Fibroblast of lung (primary cell): ENCODE measurements around the gene CEP120. TPM values are rescaled to one million over a fixed set of nuclear protein-coding genes. Genes with fewer than 3 reads are reported as not detected.

Experiments
- DNase-seq, 2 donors: peaks; one replicate each; pipeline versions ENCODE4 v3.0.0 to v3.0.0-alpha.2; 2010; ENCODE audit warnings: low read depth in 2 of 2
- H2AFZ ChIP-seq: 2 replicates; pipeline ENCODE4 v1.5.1; 2012; ENCODE audit warnings: low read length, control low read depth, inconsistent platforms
- H3K27ac ChIP-seq: 2 replicates; pipeline ENCODE4 v1.5.1; 2011; ENCODE audit warnings: low read length, control low read depth; ENCODE audit not compliant: insufficient read depth
- H3K27me3 ChIP-seq: 2 replicates; pipeline ENCODE4 v1.5.1; 2011; ENCODE audit warnings: mild to moderate bottlenecking, low read length; ENCODE audit not compliant: control insufficient read depth, insufficient read depth
- H3K36me3 ChIP-seq: 2 replicates; pipeline ENCODE4 v1.5.1; 2011; ENCODE audit warnings: low read length; ENCODE audit not compliant: control insufficient read depth, insufficient read depth
- H3K4me1 ChIP-seq: 2 replicates; pipeline ENCODE4 v1.5.1; 2011; ENCODE audit warnings: low read length; ENCODE audit not compliant: control insufficient read depth, insufficient read depth; ENCODE audit errors: extremely low read depth
- H3K4me2 ChIP-seq: 2 replicates; pipeline ENCODE4 v1.5.1; 2011; ENCODE audit warnings: low read length, control low read depth; ENCODE audit not compliant: insufficient read depth; ENCODE audit errors: extremely low read depth
- H3K4me3 ChIP-seq, 4 experiments: fragments of 200-600 bp in 1 of 4; sonication (generic) in 1 of 4; replicated peaks in 1 of 4; 2 replicates each; pipeline ENCODE4 v1.5.1; 2011 to 2016; ENCODE audit warnings: low read length in 4 of 4, low read depth in 3 of 4, mild to moderate bottlenecking in 3 of 4, control low read depth in 2 of 4, inconsistent platforms in 1 of 4, mixed read lengths in 1 of 4; ENCODE audit not compliant: insufficient read depth in 1 of 4; ENCODE audit errors: control extremely low read depth in 1 of 4
- H3K79me2 ChIP-seq: 2 replicates; pipeline ENCODE4 v1.5.1; 2012; ENCODE audit warnings: mild to moderate bottlenecking, low read length, inconsistent platforms; ENCODE audit not compliant: control insufficient read depth, insufficient read depth
- H3K9ac ChIP-seq: 2 replicates; pipeline ENCODE4 v1.5.1; 2011; ENCODE audit warnings: mild to moderate bottlenecking, low read length, control low read depth; ENCODE audit not compliant: insufficient read depth
- H3K9me3 ChIP-seq: 2 replicates; pipeline ENCODE4 v1.5.1; 2012; ENCODE audit warnings: low read depth, low read length; ENCODE audit not compliant: control insufficient read depth, insufficient read depth
- H4K20me1 ChIP-seq: 2 replicates; pipeline ENCODE4 v1.5.1; 2011; ENCODE audit warnings: low read length; ENCODE audit not compliant: control insufficient read depth, insufficient read depth; ENCODE audit errors: extremely low read depth
- EZH2 ChIP-seq: IDR thresholded peaks from 2 replicates; pipeline ENCODE4 v1.5.1; 2012; ENCODE audit warnings: low read length, control low read depth, mild to moderate bottlenecking; ENCODE audit errors: missing control alignments
- polyA plus RNA-seq, 2 donors: library from polyadenylated mRNA; depleted of rRNA in 1 of 2; stranded (reverse) in 1 of 2; unstranded in 1 of 2; fragments of >200 nt; gene quantifications; 2 replicates each; pipeline ENCODE4 v1.2.1, GENCODE V29; 2011 to 2012; ENCODE audit warnings: missing spikeins in 1 of 2
- total RNA-seq: library from RNA; depleted of rRNA; stranded (reverse); fragments of >200 nt; gene quantifications from 2 replicates; pipeline ENCODE4 v1.2.1, GENCODE V29; 2014
- TF ChIP-seq, protein P1 (sequence below), 2 donors: IDR thresholded peaks in 1 of 2; conservative IDR thresholded peaks in 1 of 2; 1 replicate in 1 of 2; 2 replicates in 1 of 2; pipeline ENCODE4 v1.5.1; 2011 to 2012; ENCODE audit warnings: low read length in 2 of 2, control low read depth in 1 of 2, inconsistent platforms in 1 of 2, low read depth in 1 of 2, mild to moderate bottlenecking in 1 of 2

CEP120 gene
- total and polyA plus RNA-seq, 2 donors (not counting 1 experiment from before 2014, with no cell fraction given), result 14.8 to 22.3 TPM

GRCh38 chr5:123387313-123387712, 35.9 kb downstream of the CEP120 start:
- Histone ChIP-seq H2AFZ (no peak overlapping the region), H3K36me3 (peaks cover 3% of the 10 kb centered on the region), H3K4me2 (no peak overlapping the region), H4K20me1 (no peaks in the 10 kb centered on the region), H3K9ac (no peak overlapping the region), H3K4me1 (no peaks in the 10 kb centered on the region), H3K79me2 (no peaks in the 10 kb centered on the region), H3K27ac (no peak overlapping the region), H3K4me3 (no peak overlapping the region), H3K9me3 (no peaks in the 10 kb centered on the region), H3K27me3 (no peaks in the 10 kb centered on the region)
- DNase-seq, result peak in 1 of 2 donors; percentile 55
- TF ChIP-seq, protein P1, sequence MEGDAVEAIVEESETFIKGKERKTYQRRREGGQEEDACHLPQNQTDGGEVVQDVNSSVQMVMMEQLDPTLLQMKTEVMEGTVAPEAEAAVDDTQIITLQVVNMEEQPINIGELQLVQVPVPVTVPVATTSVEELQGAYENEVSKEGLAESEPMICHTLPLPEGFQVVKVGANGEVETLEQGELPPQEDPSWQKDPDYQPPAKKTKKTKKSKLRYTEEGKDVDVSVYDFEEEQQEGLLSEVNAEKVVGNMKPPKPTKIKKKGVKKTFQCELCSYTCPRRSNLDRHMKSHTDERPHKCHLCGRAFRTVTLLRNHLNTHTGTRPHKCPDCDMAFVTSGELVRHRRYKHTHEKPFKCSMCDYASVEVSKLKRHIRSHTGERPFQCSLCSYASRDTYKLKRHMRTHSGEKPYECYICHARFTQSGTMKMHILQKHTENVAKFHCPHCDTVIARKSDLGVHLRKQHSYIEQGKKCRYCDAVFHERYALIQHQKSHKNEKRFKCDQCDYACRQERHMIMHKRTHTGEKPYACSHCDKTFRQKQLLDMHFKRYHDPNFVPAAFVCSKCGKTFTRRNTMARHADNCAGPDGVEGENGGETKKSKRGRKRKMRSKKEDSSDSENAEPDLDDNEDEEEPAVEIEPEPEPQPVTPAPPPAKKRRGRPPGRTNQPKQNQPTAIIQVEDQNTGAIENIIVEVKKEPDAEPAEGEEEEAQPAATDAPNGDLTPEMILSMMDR (conservative IDR thresholded peaks at IDR 0.05 in 1 of 2, IDR thresholded peaks at IDR 0.05 in 1 of 2; ENCODE audit: low read depth in 1 of 2, low read length in 2 of 2), result no peak
- TF ChIP-seq EZH2, result no peak

GRCh38 chr5:123382252-123382651, 41.0 kb downstream of the CEP120 start:
- Histone ChIP-seq H3K4me3 (no peak overlapping the region), H2AFZ (no peak overlapping the region), H3K79me2 (no peaks in the 10 kb centered on the region), H3K27me3 (no peaks in the 10 kb centered on the region), H4K20me1 (no peaks in the 10 kb centered on the region), H3K4me2 (no peak overlapping the region), H3K27ac (no peak overlapping the region), H3K36me3 (no peaks in the 10 kb centered on the region), H3K9me3 (no peaks in the 10 kb centered on the region), H3K9ac (no peak overlapping the region), H3K4me1 (no peaks in the 10 kb centered on the region)
- no peak for DNase-seq
- TF ChIP-seq, protein P1 (conservative IDR thresholded peaks at IDR 0.05 in 1 of 2, IDR thresholded peaks at IDR 0.05 in 1 of 2; ENCODE audit: low read depth in 1 of 2, low read length in 2 of 2), result no peak
- TF ChIP-seq EZH2, result no peak

DNA sequence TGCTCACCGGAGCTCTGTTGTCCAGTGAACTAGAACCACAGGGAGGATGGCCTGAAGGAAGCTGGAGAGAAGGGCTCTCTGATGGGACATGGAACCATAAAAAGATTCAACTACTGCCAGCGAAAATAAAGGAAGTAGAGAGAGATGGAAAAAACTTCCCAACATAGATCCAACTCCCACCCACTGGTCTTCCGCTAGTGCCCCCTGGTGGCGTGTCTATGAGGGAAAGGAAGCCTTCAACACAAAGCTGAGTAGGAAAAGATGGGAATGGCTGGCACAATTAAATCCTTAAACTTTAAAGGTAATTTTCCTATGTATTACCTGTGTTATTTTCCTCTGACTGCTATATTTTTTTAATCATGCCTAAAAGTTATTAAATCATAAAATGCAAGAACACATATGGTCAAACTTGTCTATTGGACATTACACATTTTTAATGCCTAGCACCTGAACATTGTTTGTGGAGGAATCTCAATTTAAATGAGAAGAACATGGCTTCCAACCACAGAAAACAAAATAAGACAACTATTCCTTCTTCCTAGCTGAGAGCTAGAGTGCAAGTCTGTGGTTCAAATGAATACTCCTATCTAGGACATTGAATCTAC, 51.5 kb downstream of the CEP120 start:
- no peak overlapping the region for H3K9ac ChIP-seq
- H3K4me2 ChIP-seq, result no peak overlapping the region
- H3K4me1 ChIP-seq, result no peaks in the 10 kb centered on the region
- H3K9me3 ChIP-seq, result no peaks in the 10 kb centered on the region
- H3K27ac ChIP-seq, result no peak overlapping the region
- H3K27me3 ChIP-seq, result no peaks in the 10 kb centered on the region
- peaks cover under 1% of the 10 kb centered on the region for H3K36me3 ChIP-seq
- peak in 1 of 2 donors; percentile 37 for DNase-seq
- H3K79me2 ChIP-seq, result no peaks in the 10 kb centered on the region
- no peaks in the 10 kb centered on the region for H4K20me1 ChIP-seq
- H2AFZ ChIP-seq, result no peak overlapping the region
- no peak overlapping the region for H3K4me3 ChIP-seq
- TF ChIP-seq, protein P1 (conservative IDR thresholded peaks at IDR 0.05 in 1 of 2, IDR thresholded peaks at IDR 0.05 in 1 of 2; ENCODE audit: low read depth in 1 of 2, low read length in 2 of 2), result peak; percentile 45 to 65
- TF ChIP-seq EZH2, result no peak
